ENCODE measurements around the gene GALNT17. TPM values are rescaled to one million over a fixed set of nuclear protein-coding genes. Genes with fewer than 3 reads are reported as not detected.

The GALNT17 gene
- polyA plus RNA-seq, 1 donor (not counting 4 experiments of a cell fraction or from before 2014, with no cell fraction given) = not detected

DNA sequence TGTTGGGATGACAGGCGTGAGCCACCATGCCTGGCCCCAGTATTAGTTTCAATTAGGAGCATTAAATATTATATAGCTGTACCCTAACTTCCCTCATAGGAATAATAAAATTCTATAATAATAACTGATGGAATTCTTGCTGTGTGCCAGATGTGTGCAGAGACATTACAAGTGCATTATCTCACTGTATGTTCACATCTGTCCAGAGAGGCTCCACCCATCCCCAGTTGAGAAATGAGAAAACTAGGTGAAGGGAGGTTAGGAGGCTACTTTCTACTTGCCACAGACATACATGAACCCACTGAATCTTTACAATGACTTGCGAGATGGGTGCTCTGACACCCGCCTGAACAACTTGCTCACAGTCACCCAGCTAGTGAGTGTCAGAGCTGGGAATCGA lies 3.2 kb downstream of the GALNT17 start:
- TF ChIP-seq CTCF (optimal IDR thresholded peaks at IDR 0.05 in 1 of 3, IDR thresholded peaks at IDR 0.05 in 1 of 3, conservative IDR thresholded peaks at IDR 0.05 in 1 of 3; ENCODE audit: extremely low read depth in 1 of 3, insufficient read depth in 2 of 3, low read length in 3 of 3) = no peak
- TF ChIP-seq EZH2 (IDR thresholded peaks at IDR 0.05; ENCODE audit: low read length) = no peak
- no peaks in the 10 kb centered on the region for H3K36me3 ChIP-seq (ENCODE audit: control insufficient read depth in 2 of 2, extremely low read depth in 1 of 2, insufficient read depth in 2 of 2, low read length in 2 of 2)
- FAIRE-seq (no peak), DNase-seq (ENCODE audit: low read depth, low spot score) (no peak)
- dilution Hi-C loops (cut with MboI; ENCODE audit: extremely low pct_ligation_motif_present, low sequenced_read_pairs) = no loop called here
- no peaks in the 10 kb centered on the region for H3K9me3 ChIP-seq (ENCODE audit: control insufficient read depth, low read depth, low read length)
- no peaks in the 10 kb centered on the region for H4K20me1 ChIP-seq (ENCODE audit: control insufficient read depth, extremely low read depth, insufficient read depth, low read length)
- H3K79me2 ChIP-seq (ENCODE audit: control insufficient read depth, insufficient read depth, low read length) = no peaks in the 10 kb centered on the region
- H3K9me1 ChIP-seq (ENCODE audit: control insufficient read depth, extremely low read depth, insufficient read depth, low read length) = no peaks in the 10 kb centered on the region
- H2AFZ ChIP-seq (ENCODE audit: control insufficient read depth, low read length) = no peak overlapping the region
- no peak overlapping the region for H3K9ac ChIP-seq (ENCODE audit: control insufficient read depth, extremely low read depth, insufficient read depth, low read length)
- H3K27me3 ChIP-seq (ENCODE audit: control insufficient read depth, extremely low read depth, insufficient read depth, low read length) = peaks cover 16% of the 10 kb centered on the region
- H3K4me2 ChIP-seq (ENCODE audit: control insufficient read depth, extremely low read depth, insufficient read depth, low read depth, low read length) = no peak overlapping the region
- no peak overlapping the region for H3K27ac ChIP-seq (ENCODE audit: control insufficient read depth, insufficient read depth, low read length)
- no peak overlapping the region for H3K4me3 ChIP-seq (ENCODE audit: control insufficient read depth in 2 of 3, extremely low read depth in 1 of 3, insufficient read depth in 2 of 3, low read depth in 1 of 3, low read length in 3 of 3)
- no peaks in the 10 kb centered on the region for H3K4me1 ChIP-seq (ENCODE audit: control insufficient read depth, extremely low read depth, insufficient read depth, low read length)

- Histone ChIP-seq H3K36me3 (ENCODE audit: control insufficient read depth in 2 of 2, extremely low read depth in 1 of 2, insufficient read depth in 2 of 2, low read length in 2 of 2) (no peaks in the 10 kb centered on the region), H2AFZ (ENCODE audit: control insufficient read depth, low read length) (no peak overlapping the region), H3K27me3 (ENCODE audit: control insufficient read depth, extremely low read depth, insufficient read depth, low read length) (peaks cover 16% of the 10 kb centered on the region), H4K20me1 (ENCODE audit: control insufficient read depth, extremely low read depth, insufficient read depth, low read length) (no peaks in the 10 kb centered on the region), H3K4me3 (ENCODE audit: control insufficient read depth in 2 of 3, extremely low read depth in 1 of 3, insufficient read depth in 2 of 3, low read depth in 1 of 3, low read length in 3 of 3) (no peak overlapping the region), H3K79me2 (ENCODE audit: control insufficient read depth, insufficient read depth, low read length) (no peaks in the 10 kb centered on the region), H3K9ac (ENCODE audit: control insufficient read depth, extremely low read depth, insufficient read depth, low read length) (no peak overlapping the region), H3K4me1 (ENCODE audit: control insufficient read depth, extremely low read depth, insufficient read depth, low read length) (no peaks in the 10 kb centered on the region), H3K9me1 (ENCODE audit: control insufficient read depth, extremely low read depth, insufficient read depth, low read length) (no peaks in the 10 kb centered on the region), H3K4me2 (ENCODE audit: control insufficient read depth, extremely low read depth, insufficient read depth, low read depth, low read length) (no peak overlapping the region), H3K27ac (ENCODE audit: control insufficient read depth, insufficient read depth, low read length) (no peak overlapping the region), H3K9me3 (ENCODE audit: control insufficient read depth, low read depth, low read length) (no peaks in the 10 kb centered on the region)
- DNase-seq (ENCODE audit: low read depth, low spot score) (no peak), FAIRE-seq (no peak)
- dilution Hi-C loops (cut with MboI; ENCODE audit: extremely low pct_ligation_motif_present, low sequenced_read_pairs) = no loop called here
- TF ChIP-seq EZH2 (IDR thresholded peaks at IDR 0.05; ENCODE audit: low read length) = no peak
- no peak for TF ChIP-seq CTCF (optimal IDR thresholded peaks at IDR 0.05 in 1 of 3, IDR thresholded peaks at IDR 0.05 in 1 of 3, conservative IDR thresholded peaks at IDR 0.05 in 1 of 3; ENCODE audit: extremely low read depth in 1 of 3, insufficient read depth in 2 of 3, low read length in 3 of 3)
Measured at GRCh38 chr7:71135663-71136062, 3.7 kb downstream of the GALNT17 start.
